Measurements from ENCODE around the gene CCDC88A.

- TF ChIP-seq ZNF529 (tag by site-specific recombination; IDR thresholded peaks at IDR 0.05; ENCODE audit: insufficient replicate concordance) (no peak), PBX3 (CRISPR knock-in tag; IDR thresholded peaks at IDR 0.05) (no peak), CTCF (tag by site-specific recombination; IDR thresholded peaks at IDR 0.05) (no peak), ZNF335 (tag by site-specific recombination; conservative IDR thresholded peaks at IDR 0.05) (no peak), YY1 (tag by site-specific recombination; IDR thresholded peaks at IDR 0.05) (no peak), ELK4 (IDR thresholded peaks at IDR 0.05; ENCODE audit: borderline replicate concordance, low read depth, low read length) (no peak), TCF7L2 (IDR thresholded peaks at IDR 0.05; ENCODE audit: borderline replicate concordance, low read depth, low read length) (no peak), ZNF423 (tag by site-specific recombination; IDR thresholded peaks at IDR 0.05) (no peak), REST (tag by site-specific recombination; IDR thresholded peaks at IDR 0.05) (no peak), ZNF362 (tag by site-specific recombination; IDR thresholded peaks at IDR 0.05) (no peak), TSHZ1 (tag by site-specific recombination; IDR thresholded peaks at IDR 0.05; ENCODE audit: borderline replicate concordance) (no peak), ZNF692 (tag by site-specific recombination; IDR thresholded peaks at IDR 0.05) (no peak)
These were observed 10.7 kb upstream of the CCDC88A start for GRCh38 chr2:55430211-55430975.

Data from HEK293 (cell line).